Natural killer cell (primary cell): Measurements from ENCODE around the gene HDAC4. TPM values are rescaled to one million over a fixed set of nuclear protein-coding genes. Genes with fewer than 3 reads are reported as not detected.

Source experiments
- ATAC-seq, 3 donors: fragments of 150-1000 bp in 2 of 3; fragments of 200-7000 bp in 1 of 3; cut with Tn5 transposase; 1 replicate in 1 of 3; 2 replicates in 2 of 3; pipeline ENCODE4 v1.10.0; 2021; ENCODE audit warnings: mild to moderate bottlenecking in 2 of 3, moderate library complexity in 2 of 3
- DNase-seq, 2 donors: peaks; one replicate each; pipeline versions ENCODE4 v3.0.0 to v3.0.0-alpha.2; 2013 to 2021; ENCODE audit warnings: mixed read lengths in 1 of 2
- H3K27ac ChIP-seq: one replicate; pipeline ENCODE4 v1.5.1; 2013; ENCODE audit warnings: mild to moderate bottlenecking, low read length
- H3K27me3 ChIP-seq: one replicate; pipeline ENCODE4 v1.6.1; 2013; ENCODE audit warnings: low read length; ENCODE audit not compliant: control insufficient read depth, insufficient read depth
- H3K36me3 ChIP-seq: one replicate; pipeline ENCODE4 v1.6.1; 2013; ENCODE audit warnings: low read length; ENCODE audit not compliant: control insufficient read depth, insufficient read depth
- H3K4me1 ChIP-seq: one replicate; pipeline ENCODE4 v1.6.1; 2013; ENCODE audit warnings: low read length; ENCODE audit not compliant: control insufficient read depth, insufficient read depth
- H3K4me3 ChIP-seq: one replicate; pipeline ENCODE4 v1.5.1; 2013; ENCODE audit warnings: low read length
- H3K9me3 ChIP-seq: one replicate; pipeline ENCODE4 v1.6.1; 2013; ENCODE audit warnings: low read length; ENCODE audit not compliant: control insufficient read depth, insufficient read depth
- H3K27ac Mint-ChIP-seq, 2 donors: one replicate each; pipeline ENCODE4 v1.8.0; 2022; ENCODE audit warnings: mild to moderate bottlenecking in 2 of 2, mixed read lengths in 2 of 2, moderate library complexity in 1 of 2
- H3K27me3 Mint-ChIP-seq, 2 donors: one replicate each; pipeline ENCODE4 v1.8.0; 2022; ENCODE audit warnings: low read depth in 2 of 2, mixed read lengths in 2 of 2
- H3K36me3 Mint-ChIP-seq: one replicate; pipeline ENCODE4 v1.8.0; 2022; ENCODE audit warnings: mixed read lengths
- H3K4me1 Mint-ChIP-seq, 2 donors: one replicate each; pipeline ENCODE4 v1.8.0; 2022; ENCODE audit warnings: mixed read lengths in 2 of 2
- H3K4me3 Mint-ChIP-seq: one replicate; pipeline ENCODE4 v1.8.0; 2022; ENCODE audit warnings: mild to moderate bottlenecking, moderate library complexity, mixed read lengths
- H3K9me3 Mint-ChIP-seq, 2 donors: one replicate each; pipeline ENCODE4 v1.8.0; 2022; ENCODE audit warnings: mixed read lengths in 2 of 2
- CTCF ChIP-seq: fragments of 200-600 bp; IDR thresholded peaks from one replicate; pipeline ENCODE4 v1.8.0; 2022; ENCODE audit warnings: antibody characterized with exemption
- WGBS: methylation state at CpG from one replicate; pipeline ENCODE4 v1.1.7; 2013; ENCODE audit warnings: missing lambda C conversion rate; ENCODE audit not compliant: insufficient coverage; 5-methylcytosine and 5-hydroxymethylcytosine counted together
- intact Hi-C: fragments of 100-400 bp; cut with micrococcal nuclease; formaldehyde crosslinking; loops from one replicate; pipeline ENCODE4 v1.14.2; 2022
- total RNA-seq, 4 donors: library from RNA; stranded (reverse); fragments of 120-200 nt in 1 of 4; gene quantifications; one replicate each; pipeline versions ENCODE4 v1.2.3 to v1.2.4, GENCODE V29; 2013 to 2022

Gene HDAC4
- total RNA-seq, 3 donors from 2014 or later (not counting 1 experiment from before 2014, with no cell fraction given) = 74.9 to 105 (median 100) TPM

- no peaks in the 10 kb centered on the region for H3K4me1 ChIP-seq
- intact Hi-C loops = no loop called here
- H3K27me3 ChIP-seq = no peaks in the 10 kb centered on the region
- H3K36me3 ChIP-seq = peaks cover 84% of the 10 kb centered on the region
- Mint-ChIP-seq H3K4me1 (no peaks in the 10 kb centered on the region), H3K27me3 (no peaks in the 10 kb centered on the region), H3K27ac (no peak overlapping the region), H3K36me3 (peaks cover 14% of the 10 kb centered on the region), H3K9me3 (no peaks in the 10 kb centered on the region), H3K4me3 (no peak overlapping the region)
- 97% methylated on average over 9 of the region's 9 CpGs for WGBS
- no peak for TF ChIP-seq CTCF
- H3K27ac ChIP-seq = no peak overlapping the region
- H3K4me3 ChIP-seq = no peak overlapping the region
- DNase-seq (no peak), ATAC-seq (no peak)
- H3K9me3 ChIP-seq = no peaks in the 10 kb centered on the region
These were observed 293.9 kb downstream of the HDAC4 start for GRCh38 chr2:239106966-239107365.

- H3K4me3 Mint-ChIP-seq = no peak overlapping the region
- peaks cover 14% of the 10 kb centered on the region for H3K36me3 Mint-ChIP-seq
- no peaks in the 10 kb centered on the region for H3K4me1 Mint-ChIP-seq
- no peak for TF ChIP-seq CTCF
- H3K27me3 Mint-ChIP-seq = no peaks in the 10 kb centered on the region
- DNase-seq (no peak), ATAC-seq (peak in 1 of 3 donors; percentile 43)
- intact Hi-C loops = no loop called here
- no peak overlapping the region for H3K27ac Mint-ChIP-seq
- no peaks in the 10 kb centered on the region for H3K9me3 ChIP-seq
- WGBS = 83% methylated on average over 11 of the region's 11 CpGs
- no peaks in the 10 kb centered on the region for H3K27me3 ChIP-seq
- H3K36me3 ChIP-seq = peaks cover 85% of the 10 kb centered on the region
- no peak overlapping the region for H3K27ac ChIP-seq
- H3K4me3 ChIP-seq = no peak overlapping the region
- no peaks in the 10 kb centered on the region for H3K9me3 Mint-ChIP-seq
- no peaks in the 10 kb centered on the region for H3K4me1 ChIP-seq
These were observed 294.4 kb downstream of the HDAC4 start for GRCh38 chr2:239106314-239106908.

- no peak overlapping the region for H3K4me3 ChIP-seq
- intact Hi-C loops = no loop called here
- no peak for TF ChIP-seq CTCF
- peaks cover 80% of the 10 kb centered on the region for H3K36me3 ChIP-seq
- Mint-ChIP-seq H3K36me3 (peaks cover 9% of the 10 kb centered on the region), H3K9me3 (no peaks in the 10 kb centered on the region), H3K27ac (no peak overlapping the region), H3K4me3 (no peak overlapping the region), H3K27me3 (no peaks in the 10 kb centered on the region), H3K4me1 (peaks cover 0 to 3% of the 10 kb centered on the region in 2 donors)
- H3K27ac ChIP-seq = no peak overlapping the region
- H3K9me3 ChIP-seq = no peaks in the 10 kb centered on the region
- DNase-seq (no peak), ATAC-seq (no peak)
- WGBS = 96% methylated on average over 12 of the region's 12 CpGs
- no peaks in the 10 kb centered on the region for H3K4me1 ChIP-seq
- no peaks in the 10 kb centered on the region for H3K27me3 ChIP-seq
These were observed 295.6 kb downstream of the HDAC4 start for GRCh38 chr2:239105234-239105633.

GRCh38 chr2:239104800-239105199 is 296.0 kb downstream of the HDAC4 start:
- Mint-ChIP-seq H3K36me3 (peaks cover 5% of the 10 kb centered on the region), H3K27me3 (no peaks in the 10 kb centered on the region), H3K9me3 (no peaks in the 10 kb centered on the region), H3K4me3 (no peak overlapping the region), H3K27ac (no peak overlapping the region), H3K4me1 (peaks cover 0 to 6% of the 10 kb centered on the region in 2 donors)
- TF ChIP-seq CTCF = no peak
- Histone ChIP-seq H3K27ac (no peak overlapping the region), H3K36me3 (peaks cover 79% of the 10 kb centered on the region), H3K27me3 (no peaks in the 10 kb centered on the region), H3K4me3 (no peak overlapping the region), H3K9me3 (no peaks in the 10 kb centered on the region), H3K4me1 (no peaks in the 10 kb centered on the region)
- 97% methylated on average over 16 of the region's 17 CpGs for WGBS
- DNase-seq = no peak
- intact Hi-C loops = no loop called here
- ATAC-seq = no peak
